GM12892 (cell line): ENCODE measurements around the gene SOX9.

Source experiments
- POLR2A ChIP-seq: IDR thresholded peaks from 2 replicates; pipeline ENCODE4 v1.6.1; 2011; ENCODE audit warnings: low read depth, low read length, control low read depth
- POLR2AphosphoS5 ChIP-seq: IDR thresholded peaks from 2 replicates; pipeline ENCODE4 v1.6.1; 2011; ENCODE audit warnings: low read depth, low read length, control low read depth

DNA sequence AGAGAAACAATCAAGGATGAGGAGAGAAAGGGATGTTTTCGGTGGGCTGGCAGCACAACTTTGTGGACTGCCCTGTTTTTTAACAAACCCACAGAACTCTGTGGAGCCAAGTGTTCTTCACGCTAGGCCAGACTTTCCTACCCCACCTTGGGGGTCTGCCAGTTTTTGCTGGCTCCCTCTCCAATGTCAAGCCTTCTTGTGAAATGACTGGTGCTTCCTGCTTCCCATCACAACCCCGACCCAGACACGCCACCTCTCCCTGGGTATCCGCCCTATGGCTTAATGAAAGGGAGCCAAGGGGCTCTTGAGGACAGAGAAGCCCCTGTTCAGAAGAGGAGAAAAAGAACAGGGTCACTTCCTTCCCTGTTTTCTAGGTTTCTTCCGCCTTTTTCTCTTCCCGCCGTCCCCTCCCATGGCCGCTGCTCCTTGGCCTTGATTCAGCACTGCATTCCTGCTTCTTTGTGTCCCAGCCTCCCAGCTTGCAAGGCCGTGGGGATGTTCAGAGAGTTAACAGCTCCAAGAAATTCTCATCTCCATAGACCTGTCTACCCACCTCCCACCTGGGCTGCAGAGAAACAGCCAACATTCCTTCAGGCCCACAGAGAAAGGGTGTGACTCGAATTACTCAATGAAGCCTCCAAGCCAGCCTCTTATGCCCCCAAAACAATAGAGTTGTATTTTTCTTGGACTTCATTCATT is 16.5 kb upstream of the SOX9 start:
- no peak for TF ChIP-seq POLR2A
- TF ChIP-seq POLR2AphosphoS5 = no peak
